Measurements from ENCODE around the gene PSORS1C2. TPM values are rescaled to one million over a fixed set of nuclear protein-coding genes. Genes with fewer than 3 reads are reported as not detected.
A peak's percentile ranks its signal among the peaks of the same experiment; 100 is the strongest.

The PSORS1C2 gene
- total and polyA plus RNA-seq, 2 donors (not counting 1 experiment from before 2014, with no cell fraction given), result not detected

GRCh38 chr6:31128093-31128676, 10.7 kb downstream of the PSORS1C2 start:
- WGBS (ENCODE audit: insufficient coverage), result 15% methylated on average over 4 of the region's 8 CpGs
- H3K36me3 ChIP-seq (replicated peaks in 1 of 2; ENCODE audit: control extremely low read depth in 1 of 2, control insufficient read depth in 1 of 2, extremely low read depth in 1 of 2, insufficient read depth in 2 of 2, low read length in 1 of 2), result no peaks in the 10 kb centered on the region
- Mint-ChIP-seq H3K9me3 (ENCODE audit: insufficient read depth) (no peaks in the 10 kb centered on the region), H3K27ac (no peak overlapping the region), H3K4me3 (no peak overlapping the region), H3K4me1 (peaks cover 4% of the 10 kb centered on the region), H3K27me3 (peaks cover 19% of the 10 kb centered on the region)
- no peak overlapping the region for H3K4me2 ChIP-seq (replicated peaks; ENCODE audit: low read depth, low read length, poor library complexity, severe bottlenecking)
- DNase-seq (peak; percentile 79), ATAC-seq (ENCODE audit: low read depth) (peak; percentile 75)
- H4K20me1 ChIP-seq (ENCODE audit: control insufficient read depth, insufficient read depth, low read length, poor library complexity, severe bottlenecking), result no peaks in the 10 kb centered on the region
- TF ChIP-seq CTCF (IDR thresholded peaks at IDR 0.05) (peak; percentile 91), EZH2 (IDR thresholded peaks at IDR 0.05; ENCODE audit: borderline replicate concordance, insufficient read depth, low read depth, low read length, poor library complexity, severe bottlenecking) (no peak)
- peaks cover 0 to 7% (median under 1%) of the 10 kb centered on the region in 4 experiments for H3K27me3 ChIP-seq (replicated peaks in 1 of 4; ENCODE audit: control extremely low read depth in 1 of 4, control insufficient read depth in 3 of 4, insufficient read depth in 4 of 4, low read length in 3 of 4)
- ChIA-PET POLR2A (interaction anchor here (1.3 kb wide), 1 partner anchor 9 kb away, joined by 3 read pairs; no protein-coding TSS in a partner anchor), CTCF (interaction anchor here (0.7 to 4.0 kb wide), 12 partner anchors 8 to 251 kb away, joined by 3 to 26 read pairs (median 4); no protein-coding TSS in a partner anchor)
- no peak overlapping the region for H2AFZ ChIP-seq (ENCODE audit: insufficient read depth, low read depth, low read length, poor library complexity, severe bottlenecking)
- no peaks in the 10 kb centered on the region for H3K9me3 ChIP-seq (ENCODE audit: control extremely low read depth in 1 of 3, control insufficient read depth in 2 of 3, insufficient read depth in 1 of 3, low read length in 2 of 3)
- H3K79me2 ChIP-seq (ENCODE audit: control insufficient read depth, insufficient read depth, low read length), result no peaks in the 10 kb centered on the region
- no peak overlapping the region for H3K9ac ChIP-seq (ENCODE audit: low read length)
- intact Hi-C loops (cut with micrococcal nuclease), result no loop called here
- H3K27ac ChIP-seq (ENCODE audit: low read length in 2 of 2), result no peak overlapping the region
- H3K4me3 ChIP-seq (ENCODE audit: control extremely low read depth in 1 of 5, extremely low read depth in 1 of 5, insufficient read depth in 1 of 5, low read depth in 2 of 5, low read length in 4 of 5), result no peak overlapping the region
- peaks cover 0 to 3% of the 10 kb centered on the region in 2 donors for H3K4me1 ChIP-seq (ENCODE audit: control insufficient read depth in 2 of 2, insufficient read depth in 2 of 2, low read length in 2 of 2)
